NCI-H446 treated with DMSO at 0.1 percent for 48 hours (cell line): ENCODE measurements around the gene ARHGEF28.

ENCODE experiments used
- DNase-seq: peaks from one replicate; lab custom pipeline; 2025; lab: John Stamatoyannopoulos, UW

The ARHGEF28 gene, protein sequence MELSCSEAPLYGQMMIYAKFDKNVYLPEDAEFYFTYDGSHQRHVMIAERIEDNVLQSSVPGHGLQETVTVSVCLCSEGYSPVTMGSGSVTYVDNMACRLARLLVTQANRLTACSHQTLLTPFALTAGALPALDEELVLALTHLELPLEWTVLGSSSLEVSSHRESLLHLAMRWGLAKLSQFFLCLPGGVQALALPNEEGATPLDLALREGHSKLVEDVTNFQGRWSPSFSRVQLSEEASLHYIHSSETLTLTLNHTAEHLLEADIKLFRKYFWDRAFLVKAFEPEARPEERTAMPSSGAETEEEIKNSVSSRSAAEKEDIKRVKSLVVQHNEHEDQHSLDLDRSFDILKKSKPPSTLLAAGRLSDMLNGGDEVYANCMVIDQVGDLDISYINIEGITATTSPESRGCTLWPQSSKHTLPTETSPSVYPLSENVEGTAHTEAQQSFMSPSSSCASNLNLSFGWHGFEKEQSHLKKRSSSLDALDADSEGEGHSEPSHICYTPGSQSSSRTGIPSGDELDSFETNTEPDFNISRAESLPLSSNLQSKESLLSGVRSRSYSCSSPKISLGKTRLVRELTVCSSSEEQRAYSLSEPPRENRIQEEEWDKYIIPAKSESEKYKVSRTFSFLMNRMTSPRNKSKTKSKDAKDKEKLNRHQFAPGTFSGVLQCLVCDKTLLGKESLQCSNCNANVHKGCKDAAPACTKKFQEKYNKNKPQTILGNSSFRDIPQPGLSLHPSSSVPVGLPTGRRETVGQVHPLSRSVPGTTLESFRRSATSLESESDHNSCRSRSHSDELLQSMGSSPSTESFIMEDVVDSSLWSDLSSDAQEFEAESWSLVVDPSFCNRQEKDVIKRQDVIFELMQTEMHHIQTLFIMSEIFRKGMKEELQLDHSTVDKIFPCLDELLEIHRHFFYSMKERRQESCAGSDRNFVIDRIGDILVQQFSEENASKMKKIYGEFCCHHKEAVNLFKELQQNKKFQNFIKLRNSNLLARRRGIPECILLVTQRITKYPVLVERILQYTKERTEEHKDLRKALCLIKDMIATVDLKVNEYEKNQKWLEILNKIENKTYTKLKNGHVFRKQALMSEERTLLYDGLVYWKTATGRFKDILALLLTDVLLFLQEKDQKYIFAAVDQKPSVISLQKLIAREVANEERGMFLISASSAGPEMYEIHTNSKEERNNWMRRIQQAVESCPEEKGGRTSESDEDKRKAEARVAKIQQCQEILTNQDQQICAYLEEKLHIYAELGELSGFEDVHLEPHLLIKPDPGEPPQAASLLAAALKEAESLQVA (N-terminal part only)

DNA sequence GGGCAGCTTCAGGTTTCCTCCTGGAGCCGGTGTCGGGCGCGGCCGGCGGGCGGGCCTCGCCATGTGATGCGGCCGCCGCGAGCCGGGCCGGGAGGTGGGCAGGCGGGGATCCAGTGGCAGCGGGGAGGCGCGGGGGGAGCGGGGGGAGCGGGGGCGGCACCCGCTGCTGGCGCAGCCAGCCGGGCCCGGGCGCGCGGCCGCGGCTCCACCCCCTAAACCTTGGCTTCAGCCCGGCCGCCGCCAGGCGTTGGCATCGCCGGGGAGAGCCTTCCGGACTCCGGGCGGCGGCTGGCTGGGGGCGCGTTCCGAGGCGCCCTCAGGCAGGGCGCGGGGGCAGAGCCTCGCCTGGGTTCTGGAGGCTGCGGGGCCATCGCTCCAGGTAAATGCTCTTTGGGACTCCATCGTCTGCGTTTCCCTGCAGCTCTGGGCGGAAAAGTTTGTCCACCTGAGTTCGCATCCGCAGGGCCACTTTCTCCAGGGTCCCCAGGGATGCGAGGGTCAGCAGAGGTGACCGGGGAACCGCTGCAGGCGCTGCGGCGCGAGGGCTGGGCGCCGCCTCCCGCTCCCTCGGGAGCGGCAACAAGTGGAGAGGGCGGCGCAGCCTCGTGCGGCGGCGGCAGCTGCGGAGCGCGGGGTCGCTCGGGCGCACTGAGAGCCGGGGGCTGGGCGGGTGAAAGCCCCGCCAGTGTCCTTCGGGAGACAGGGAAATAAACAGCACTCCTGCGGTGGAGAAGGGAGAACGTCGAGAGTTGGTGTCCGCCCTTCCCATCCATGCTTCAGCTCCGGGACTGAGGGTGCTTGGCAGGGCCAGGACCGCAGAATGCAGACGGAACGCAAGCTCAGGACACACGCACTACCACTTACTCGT, at the start of gene ARHGEF28:
TSS of gene ARHGEF28 (plus strand) at position 253 of the 868 bp plus-strand sequence. CDS start 58,656 bp downstream, outside the sequence.
- peak; percentile 35 for DNase-seq

DNA sequence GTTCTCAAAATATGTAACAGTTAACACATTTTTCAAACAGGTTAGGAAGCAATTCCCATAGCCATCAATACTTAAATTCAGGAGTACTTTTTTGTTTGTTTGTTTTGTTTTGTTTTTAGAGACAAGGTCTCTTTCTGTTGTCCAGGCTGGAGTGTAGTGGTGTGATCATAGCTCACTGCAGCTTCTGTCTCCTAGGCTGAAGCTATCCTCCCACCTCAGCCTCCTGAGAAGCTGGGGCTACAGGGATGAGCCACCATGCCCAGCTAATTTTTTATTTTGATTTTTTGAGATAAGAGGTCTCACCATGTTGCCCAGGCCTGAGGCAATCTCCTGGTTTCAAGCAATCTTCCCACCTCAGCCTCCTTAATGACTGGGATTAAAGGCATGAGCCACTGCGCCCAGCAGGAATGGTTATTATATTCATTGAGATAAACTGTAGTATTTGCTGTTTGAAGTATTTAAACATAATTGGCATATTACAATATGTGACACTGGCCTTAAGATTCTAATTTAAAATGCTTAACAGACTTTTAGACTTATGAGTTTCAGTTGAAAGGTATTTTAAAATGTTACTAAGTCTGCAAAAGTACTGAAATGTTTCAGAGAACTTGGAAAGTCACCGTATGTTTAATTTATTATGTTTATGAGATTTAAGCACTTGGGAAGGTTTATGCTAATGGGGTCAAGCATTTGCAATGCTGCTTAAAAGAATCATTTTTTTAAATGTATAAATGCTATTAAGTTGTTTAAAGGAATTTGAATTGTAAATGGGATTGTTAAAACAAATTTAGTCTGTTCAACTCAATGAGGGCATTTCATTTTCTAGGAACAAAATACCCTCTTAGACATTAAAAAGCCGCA, 43.5 kb upstream of the ARHGEF28 start:
- DNase-seq = no peak

DNA sequence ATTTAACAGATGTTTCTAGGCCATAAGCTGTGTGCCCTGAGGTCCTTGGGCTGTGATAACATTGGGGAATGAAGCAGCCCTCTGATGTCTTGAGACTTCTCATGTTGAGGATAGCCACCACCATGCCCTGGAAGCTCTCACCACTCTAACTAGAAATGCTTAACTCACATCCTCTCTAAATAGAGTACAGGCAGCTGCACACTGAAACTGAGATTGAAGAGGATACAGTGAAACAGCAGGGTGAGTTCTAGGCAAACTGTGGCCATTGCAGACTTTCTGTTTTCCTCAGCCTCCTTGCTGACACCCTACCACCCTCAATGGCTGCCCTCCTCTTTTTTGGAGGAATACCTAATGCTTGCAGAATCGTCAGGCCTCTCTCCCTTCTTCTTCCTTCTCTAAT, 38.1 kb upstream of the ARHGEF28 start:
- no peak for DNase-seq

DNA sequence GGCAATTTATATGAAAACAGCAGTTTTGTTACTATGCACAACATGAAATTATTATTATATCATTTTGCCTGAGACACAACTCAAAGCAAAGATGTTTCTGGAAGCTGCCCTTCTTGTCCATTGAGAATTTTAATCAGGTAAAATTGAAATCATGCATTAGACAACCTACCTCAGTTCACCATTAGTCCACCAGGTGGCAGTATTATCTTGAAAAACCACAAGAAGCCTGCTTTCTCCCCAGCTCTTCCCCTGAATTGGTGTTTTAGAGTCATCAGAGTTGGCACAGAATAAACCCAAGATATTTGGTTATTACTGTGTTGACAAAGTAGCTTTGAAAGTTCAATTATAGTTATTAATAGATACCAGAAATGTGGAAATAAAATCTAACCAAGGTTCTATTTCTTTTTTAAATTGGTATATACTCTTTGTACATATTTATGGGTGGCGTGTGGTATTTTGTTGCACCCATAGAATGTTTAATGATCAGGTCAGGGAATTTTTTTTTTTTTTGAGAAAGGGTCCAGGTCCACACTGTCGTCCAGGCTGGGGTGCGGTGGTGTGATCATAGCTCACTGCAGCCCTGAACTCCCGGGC, 34.8 kb upstream of the ARHGEF28 start:
- DNase-seq = peak; percentile 68

DNA sequence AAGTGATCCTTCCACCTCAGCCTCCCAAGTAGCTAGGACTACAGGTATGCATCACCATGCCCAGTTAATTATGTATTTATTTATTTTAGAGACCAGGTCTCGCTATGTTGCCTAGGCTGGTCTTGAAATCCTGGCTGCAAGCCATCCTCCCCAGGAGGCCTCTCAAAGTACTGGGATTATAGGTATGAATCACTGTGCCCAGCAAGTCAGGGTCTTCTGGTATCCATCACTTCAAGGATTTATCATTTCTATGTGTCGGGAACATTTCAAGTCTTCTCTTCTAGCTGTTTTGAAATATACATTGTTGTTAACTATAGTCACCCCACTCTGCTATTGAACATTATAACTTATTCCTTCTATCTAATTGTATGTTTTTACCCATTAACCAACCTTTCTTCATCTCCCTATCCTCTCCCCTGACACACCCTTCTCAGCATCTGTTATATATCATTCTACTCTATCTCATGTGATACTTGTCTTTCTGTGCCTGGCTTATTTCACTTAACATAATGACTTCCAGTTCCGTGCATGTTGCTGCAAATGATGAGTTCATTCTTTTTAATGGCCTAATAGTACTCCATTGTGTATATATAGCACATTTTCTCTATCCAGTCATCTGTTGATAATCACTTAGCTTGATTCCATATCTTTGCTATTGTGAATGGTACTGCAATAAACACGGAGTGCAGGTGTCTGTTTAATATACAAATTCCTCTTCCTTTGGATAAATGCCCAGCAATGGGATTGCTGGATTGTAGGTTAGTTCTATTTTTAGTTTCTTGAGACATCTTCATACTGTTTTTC, 34.1 kb upstream of the ARHGEF28 start:
- no peak for DNase-seq

DNA sequence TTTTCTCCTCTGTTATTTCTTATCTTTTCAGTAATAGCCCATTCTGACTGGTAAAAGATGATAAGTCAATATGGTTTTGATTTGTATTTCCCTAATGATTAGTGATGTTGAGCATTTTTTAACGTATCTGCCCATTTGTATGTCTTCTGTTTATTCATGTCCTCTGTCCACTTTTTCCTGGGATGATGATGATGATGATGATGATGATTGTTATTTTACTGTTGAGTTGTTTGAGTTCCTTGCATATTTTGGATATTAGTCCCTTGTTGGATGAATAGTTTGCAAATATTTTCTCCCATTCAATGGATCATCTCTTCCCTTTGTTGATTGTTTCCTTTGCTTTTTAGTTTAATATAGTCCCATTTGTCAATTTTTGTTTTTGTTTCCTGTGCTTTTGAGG, 33.4 kb upstream of the ARHGEF28 start:
- DNase-seq = no peak

DNA sequence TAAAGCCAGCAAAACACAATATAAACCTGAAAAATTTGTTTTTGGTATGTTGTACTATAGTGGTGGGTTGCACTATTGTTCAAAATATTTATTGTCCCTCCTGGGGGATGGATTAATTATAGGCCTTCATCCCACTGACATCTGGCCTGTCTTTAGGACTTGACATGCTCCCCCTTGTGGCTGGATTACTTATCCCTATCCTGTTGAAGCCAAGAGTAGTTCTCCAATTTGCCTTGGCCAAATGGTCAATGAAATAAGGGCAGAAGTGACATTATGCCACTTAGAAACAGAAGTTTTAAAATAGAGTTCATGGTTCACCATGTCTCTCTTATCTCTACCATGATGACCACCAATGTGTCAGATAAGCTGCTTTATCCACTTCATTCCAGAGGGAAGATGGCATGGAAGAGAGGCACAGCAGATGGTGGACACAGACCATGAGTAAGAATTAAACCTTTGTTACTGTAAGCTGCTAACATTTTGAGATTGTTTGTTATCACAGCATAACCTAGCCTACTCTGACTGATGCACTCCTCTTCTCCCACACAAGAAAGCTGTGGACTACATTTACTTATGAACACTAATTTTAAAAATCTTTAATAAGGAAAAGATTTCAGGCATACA, 29.2 kb upstream of the ARHGEF28 start:
- DNase-seq = no peak

DNA sequence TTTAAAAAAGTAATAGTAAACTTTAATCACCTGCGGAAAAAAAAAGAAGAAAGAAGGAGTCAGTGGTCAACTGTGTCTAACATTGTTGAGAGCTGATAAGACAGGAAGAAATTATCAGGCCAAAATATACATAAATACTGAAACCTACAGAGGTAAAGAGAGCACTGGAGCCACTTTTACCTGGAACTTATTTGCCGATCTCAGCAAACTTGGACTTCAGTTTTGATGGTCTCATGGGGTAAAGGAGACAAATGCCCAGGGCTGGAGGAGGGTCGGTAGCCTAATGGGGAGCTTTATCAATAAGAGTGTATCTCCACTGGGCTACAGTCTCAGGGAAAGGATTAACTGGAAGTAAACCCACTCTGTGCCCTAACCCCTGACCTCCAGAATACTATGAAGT, 26.6 kb upstream of the ARHGEF28 start:
- DNase-seq = no peak

DNA sequence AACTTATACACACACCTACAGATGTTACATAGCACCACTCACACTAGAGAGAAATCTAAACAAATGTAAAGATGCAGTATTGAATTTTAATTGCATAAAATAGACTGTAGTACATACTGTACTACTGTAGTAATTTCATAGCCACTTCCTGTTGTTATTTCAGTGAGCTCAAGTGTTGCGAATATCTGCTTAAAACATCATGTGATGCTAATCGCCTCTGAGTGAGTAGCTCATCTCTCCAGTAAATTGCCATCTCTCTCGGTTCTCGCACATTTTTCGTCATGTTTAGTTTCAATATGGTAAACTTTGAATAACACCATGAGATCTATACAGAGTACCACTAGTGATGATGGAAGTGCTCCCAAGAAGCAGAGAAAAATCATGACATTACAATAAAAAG, 22.0 kb upstream of the ARHGEF28 start:
- no peak for DNase-seq

DNA sequence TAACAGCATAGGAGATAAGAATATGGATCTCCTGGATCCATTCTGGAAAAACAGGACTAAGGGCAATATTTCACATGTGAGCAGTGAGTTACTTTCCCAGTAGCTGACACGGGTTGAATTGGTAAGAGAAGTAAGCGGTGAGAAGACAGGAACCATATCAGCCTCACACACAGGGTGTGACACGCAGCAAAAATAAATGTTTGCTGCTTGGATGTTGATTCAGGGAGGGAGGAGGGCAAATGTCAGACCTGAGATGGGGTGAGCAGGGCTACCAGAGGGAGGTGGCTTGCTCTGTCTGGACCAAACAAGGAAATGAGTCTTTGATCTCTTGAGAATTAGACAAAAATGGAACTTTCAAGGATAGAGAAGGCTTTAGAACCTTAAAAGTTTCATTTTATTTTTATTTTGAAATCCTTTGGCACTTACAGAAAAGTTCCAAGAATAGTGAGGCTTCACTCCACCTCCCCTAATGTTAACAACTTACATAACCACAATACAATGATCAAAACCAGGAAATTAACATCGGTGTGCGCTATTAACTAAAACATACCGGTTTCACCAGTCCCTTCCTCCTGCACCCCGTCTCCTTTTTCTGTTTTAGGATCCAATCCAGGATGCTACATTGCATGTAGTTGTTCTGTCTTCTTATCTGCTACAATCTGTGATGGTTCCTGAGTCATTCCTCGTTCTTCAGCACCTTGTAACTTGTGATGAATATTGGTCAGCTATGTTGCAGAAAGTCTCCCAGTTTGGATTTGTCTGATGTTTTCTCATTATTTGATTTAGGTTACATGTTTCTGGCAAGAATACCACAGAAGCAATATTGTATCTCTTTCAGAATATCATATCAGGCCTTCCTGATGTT, 20.5 kb upstream of the ARHGEF28 start:
- no peak for DNase-seq

DNA sequence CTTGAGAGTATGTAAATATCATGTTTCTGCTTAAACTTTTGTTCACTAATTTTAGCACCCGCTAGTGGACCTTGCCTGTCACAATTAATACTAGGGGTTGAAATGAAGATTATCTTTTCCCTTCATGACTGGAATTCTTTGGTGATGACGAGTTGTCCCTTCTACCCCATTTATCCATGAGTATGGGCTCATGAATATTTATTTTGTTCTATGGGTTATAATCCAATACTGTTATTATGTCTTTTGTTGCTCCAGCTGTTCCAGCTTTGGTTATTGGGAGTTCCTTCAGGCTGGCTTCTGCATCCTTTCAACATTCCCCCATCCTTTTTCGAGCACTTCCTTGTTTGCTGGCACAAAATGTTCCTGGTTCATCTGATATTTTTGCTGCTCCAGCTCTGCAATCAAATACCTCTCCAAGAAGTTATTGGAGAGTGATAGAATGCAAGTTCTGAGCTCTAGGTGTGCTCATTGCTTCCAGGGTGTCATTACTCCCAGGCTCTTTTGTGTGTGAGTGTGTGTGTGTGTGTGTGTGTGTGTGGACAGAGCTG, 19.7 kb upstream of the ARHGEF28 start:
- DNase-seq = no peak

DNA sequence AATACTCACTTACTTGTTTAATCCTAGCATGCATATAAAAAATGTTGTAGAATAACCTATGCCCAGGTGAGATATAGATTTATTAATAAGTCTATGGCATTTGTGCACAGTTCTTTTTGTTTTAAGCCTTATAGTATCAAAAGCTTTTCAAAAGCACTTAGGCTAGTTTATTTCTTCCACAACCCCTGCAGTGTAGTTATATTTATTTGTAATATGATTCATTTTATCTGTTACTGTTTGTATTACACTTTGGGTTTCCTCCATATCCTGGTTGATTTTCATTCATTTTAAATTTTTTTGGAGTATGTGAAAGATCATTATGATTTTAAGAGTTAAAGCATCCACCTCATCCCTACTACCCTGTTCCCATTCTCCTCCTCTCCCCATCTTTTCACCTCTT, 18.8 kb upstream of the ARHGEF28 start:
- no peak for DNase-seq

DNA sequence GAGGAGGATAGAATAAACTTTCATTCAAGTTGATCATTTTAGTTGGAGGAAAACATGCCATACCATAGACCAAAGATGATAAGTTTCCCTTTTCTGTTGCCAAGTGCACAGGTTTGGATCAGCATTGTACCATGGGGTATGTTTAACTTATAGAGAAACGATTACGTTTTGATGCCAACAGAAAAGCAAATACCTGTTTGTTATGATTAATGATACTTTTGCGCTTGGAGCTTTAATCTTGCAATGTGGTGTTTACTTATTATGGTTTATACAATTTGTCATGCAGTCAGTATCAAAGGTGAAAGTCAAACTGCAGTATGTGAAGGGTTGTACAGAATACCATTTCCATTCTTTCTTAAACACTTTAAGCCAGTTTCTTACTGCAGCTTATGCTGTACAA, 13.2 kb upstream of the ARHGEF28 start:
- no peak for DNase-seq

DNA sequence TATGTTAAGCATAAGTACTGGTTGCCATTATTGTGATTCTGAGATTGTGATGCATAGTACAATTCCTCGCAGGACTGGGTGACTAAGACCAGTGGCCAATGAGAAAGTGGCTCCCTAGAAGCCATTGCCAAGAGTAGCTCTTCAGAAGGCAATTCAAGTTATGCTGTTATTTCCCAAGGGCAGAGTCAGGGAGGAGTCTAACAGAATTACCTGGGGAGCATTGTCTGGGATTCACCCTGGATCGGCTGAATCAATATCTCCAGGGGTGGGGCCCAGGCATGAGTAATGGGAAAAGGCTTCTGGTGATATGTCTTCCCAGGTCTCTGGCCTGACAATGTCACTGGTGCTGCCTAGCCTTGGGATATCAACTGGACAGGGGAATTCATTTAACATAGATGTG, 10.9 kb upstream of the ARHGEF28 start:
- no peak for DNase-seq

DNA sequence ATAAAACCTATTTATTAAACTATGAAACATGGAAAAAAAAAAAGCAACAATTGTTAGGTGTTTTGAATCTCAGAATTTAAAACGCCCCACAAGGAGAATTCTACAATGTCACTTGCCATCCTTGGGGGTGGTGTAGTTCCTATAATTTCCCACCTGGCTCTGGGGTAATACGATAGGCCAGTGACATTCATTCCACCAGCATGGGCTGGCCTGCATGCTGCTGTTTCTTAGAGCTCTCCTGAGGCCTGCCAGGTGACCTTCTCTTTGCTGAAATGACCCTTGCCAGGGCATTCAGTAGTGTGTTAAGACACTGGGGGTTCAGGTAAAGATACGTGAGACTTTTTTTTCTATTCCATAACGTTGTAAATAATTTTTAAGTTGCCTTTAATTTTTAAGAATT, 10.0 kb upstream of the ARHGEF28 start:
- DNase-seq = no peak

DNA sequence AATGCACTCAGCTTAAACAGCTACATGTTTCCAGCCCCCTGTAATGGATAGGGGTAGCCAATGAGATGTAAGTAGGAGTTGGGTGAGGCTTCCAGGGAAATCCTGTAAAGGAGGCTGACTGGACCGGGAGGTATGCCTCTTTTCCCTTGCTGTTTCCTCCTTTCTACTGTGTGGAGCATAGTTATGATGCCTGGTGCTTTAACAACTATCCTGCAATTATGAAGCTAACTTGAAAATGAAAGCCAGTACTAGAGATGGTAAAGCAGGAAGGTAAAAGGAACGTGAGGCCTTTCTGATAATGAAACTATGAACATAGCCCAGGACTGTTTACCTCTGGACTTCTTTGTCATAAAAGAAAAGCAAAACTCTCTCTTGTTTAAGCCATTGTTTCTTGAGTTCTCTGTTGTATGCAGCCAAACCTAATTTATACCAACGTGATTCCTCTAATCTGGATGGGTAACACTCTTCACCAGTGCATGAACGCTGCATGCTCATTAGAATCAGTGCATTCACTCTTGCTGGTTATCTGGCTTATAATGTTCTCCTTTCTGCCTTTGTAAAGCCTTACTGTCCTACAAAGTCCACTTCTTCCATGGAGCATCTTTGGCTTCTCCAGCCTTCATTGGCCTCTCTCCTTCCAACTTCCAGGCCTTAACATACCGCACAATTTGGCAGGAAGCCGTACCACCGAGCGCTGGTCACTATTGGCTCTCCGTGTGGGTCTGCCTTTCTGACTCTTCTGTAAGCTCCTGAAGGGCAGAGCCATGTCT, 8.3 kb upstream of the ARHGEF28 start:
- no peak for DNase-seq
